ENCODE measurements around the gene STARD7. TPM values are rescaled to one million over a fixed set of nuclear protein-coding genes. Genes with fewer than 3 reads are reported as not detected.

The STARD7 gene
- total and polyA plus RNA-seq, 2 of the 13 experiments (the other 11 are each of a cell fraction or from before 2014, with no cell fraction given): 88.2 to 300 TPM

DNA sequence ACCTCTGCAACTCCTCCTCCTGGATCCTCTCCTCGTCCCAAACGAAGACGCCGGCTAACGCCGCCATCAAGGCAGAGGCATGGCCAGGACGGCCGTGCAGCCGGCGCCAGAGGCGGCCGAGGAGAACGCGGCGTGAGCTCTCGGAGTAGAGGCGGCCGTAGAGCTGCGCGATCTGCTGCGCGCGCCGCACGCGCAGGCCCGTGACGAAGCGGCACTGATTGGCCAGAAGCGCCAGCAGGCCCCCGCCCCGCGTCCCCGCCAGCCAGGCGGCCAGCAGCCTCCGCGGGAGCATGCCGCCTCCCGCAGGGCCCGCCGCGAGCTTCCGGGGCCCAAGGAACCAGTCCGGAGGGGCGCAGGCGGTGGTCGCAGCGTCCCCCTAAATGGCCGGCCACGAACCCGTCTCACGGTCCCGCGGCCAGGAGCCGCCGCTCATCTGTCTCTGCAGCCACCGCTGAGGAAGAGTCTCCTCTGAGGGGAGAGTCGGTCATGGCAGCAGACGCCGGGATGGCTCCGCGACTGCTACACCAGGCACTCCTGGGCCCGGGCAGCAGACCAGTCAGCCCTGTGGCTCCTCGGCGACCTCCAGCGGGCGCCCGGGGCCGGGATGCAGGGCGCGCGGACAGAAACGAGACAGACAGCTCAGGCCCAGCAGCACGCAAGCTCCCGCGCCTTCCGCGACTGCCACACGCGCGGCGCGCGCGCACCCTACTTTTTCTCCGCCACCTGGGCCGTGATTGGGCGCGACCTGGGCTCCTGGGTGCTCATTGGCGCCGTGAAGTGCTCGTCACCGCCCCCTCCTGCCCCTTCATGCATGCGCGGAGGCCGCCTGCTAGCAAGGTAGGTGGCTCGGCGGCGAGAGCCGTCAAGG, at the start of gene STARD7 (continued):
- TF ChIP-seq, protein P1, sequence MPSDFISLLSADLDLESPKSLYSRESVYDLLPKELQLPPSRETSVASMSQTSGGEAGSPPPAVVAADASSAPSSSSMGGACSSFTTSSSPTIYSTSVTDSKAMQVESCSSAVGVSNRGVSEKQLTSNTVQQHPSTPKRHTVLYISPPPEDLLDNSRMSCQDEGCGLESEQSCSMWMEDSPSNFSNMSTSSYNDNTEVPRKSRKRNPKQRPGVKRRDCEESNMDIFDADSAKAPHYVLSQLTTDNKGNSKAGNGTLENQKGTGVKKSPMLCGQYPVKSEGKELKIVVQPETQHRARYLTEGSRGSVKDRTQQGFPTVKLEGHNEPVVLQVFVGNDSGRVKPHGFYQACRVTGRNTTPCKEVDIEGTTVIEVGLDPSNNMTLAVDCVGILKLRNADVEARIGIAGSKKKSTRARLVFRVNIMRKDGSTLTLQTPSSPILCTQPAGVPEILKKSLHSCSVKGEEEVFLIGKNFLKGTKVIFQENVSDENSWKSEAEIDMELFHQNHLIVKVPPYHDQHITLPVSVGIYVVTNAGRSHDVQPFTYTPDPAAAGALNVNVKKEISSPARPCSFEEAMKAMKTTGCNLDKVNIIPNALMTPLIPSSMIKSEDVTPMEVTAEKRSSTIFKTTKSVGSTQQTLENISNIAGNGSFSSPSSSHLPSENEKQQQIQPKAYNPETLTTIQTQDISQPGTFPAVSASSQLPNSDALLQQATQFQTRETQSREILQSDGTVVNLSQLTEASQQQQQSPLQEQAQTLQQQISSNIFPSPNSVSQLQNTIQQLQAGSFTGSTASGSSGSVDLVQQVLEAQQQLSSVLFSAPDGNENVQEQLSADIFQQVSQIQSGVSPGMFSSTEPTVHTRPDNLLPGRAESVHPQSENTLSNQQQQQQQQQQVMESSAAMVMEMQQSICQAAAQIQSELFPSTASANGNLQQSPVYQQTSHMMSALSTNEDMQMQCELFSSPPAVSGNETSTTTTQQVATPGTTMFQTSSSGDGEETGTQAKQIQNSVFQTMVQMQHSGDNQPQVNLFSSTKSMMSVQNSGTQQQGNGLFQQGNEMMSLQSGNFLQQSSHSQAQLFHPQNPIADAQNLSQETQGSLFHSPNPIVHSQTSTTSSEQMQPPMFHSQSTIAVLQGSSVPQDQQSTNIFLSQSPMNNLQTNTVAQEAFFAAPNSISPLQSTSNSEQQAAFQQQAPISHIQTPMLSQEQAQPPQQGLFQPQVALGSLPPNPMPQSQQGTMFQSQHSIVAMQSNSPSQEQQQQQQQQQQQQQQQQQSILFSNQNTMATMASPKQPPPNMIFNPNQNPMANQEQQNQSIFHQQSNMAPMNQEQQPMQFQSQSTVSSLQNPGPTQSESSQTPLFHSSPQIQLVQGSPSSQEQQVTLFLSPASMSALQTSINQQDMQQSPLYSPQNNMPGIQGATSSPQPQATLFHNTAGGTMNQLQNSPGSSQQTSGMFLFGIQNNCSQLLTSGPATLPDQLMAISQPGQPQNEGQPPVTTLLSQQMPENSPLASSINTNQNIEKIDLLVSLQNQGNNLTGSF (CRISPR knock-in tag; IDR thresholded peaks at IDR 0.05): no peak
- TF ChIP-seq, protein P2, sequence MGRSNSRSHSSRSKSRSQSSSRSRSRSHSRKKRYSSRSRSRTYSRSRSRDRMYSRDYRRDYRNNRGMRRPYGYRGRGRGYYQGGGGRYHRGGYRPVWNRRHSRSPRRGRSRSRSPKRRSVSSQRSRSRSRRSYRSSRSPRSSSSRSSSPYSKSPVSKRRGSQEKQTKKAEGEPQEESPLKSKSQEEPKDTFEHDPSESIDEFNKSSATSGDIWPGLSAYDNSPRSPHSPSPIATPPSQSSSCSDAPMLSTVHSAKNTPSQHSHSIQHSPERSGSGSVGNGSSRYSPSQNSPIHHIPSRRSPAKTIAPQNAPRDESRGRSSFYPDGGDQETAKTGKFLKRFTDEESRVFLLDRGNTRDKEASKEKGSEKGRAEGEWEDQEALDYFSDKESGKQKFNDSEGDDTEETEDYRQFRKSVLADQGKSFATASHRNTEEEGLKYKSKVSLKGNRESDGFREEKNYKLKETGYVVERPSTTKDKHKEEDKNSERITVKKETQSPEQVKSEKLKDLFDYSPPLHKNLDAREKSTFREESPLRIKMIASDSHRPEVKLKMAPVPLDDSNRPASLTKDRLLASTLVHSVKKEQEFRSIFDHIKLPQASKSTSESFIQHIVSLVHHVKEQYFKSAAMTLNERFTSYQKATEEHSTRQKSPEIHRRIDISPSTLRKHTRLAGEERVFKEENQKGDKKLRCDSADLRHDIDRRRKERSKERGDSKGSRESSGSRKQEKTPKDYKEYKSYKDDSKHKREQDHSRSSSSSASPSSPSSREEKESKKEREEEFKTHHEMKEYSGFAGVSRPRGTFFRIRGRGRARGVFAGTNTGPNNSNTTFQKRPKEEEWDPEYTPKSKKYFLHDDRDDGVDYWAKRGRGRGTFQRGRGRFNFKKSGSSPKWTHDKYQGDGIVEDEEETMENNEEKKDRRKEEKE (IDR thresholded peaks at IDR 0.05): no peak
- TF ChIP-seq ZNF333 (CRISPR knock-in tag; IDR thresholded peaks at IDR 0.05; ENCODE audit: borderline replicate concordance) (peak; percentile 74; the same call in 1 of the 2 replicates), MAZ (IDR thresholded peaks at IDR 0.05; ENCODE audit: borderline replicate concordance, low read depth, low read length) (peak; percentile 83), MAZ (CRISPR knock-in tag; IDR thresholded peaks at IDR 0.05; ENCODE audit: low read depth) (peak; percentile 85; the same call in 1 of the 2 replicates), ZNF496 (CRISPR knock-in tag; IDR thresholded peaks at IDR 0.05; ENCODE audit: insufficient replicate concordance) (no peak), HDAC2 (CRISPR knock-in tag; IDR thresholded peaks at IDR 0.05) (peak; percentile 78), MYNN (CRISPR knock-in tag; IDR thresholded peaks at IDR 0.05; ENCODE audit: low read depth) (peak; percentile 80; the same call in 1 of the 2 replicates), CHCHD3 (CRISPR knock-in tag; IDR thresholded peaks at IDR 0.05) (no peak; the same call in 1 of the 2 replicates), MTF1 (CRISPR knock-in tag; IDR thresholded peaks at IDR 0.05) (no peak), HMG20B (CRISPR knock-in tag; conservative IDR thresholded peaks at IDR 0.05) (no peak; the same call in 1 of the 2 replicates), NR2C2 (CRISPR knock-in tag; IDR thresholded peaks at IDR 0.05; ENCODE audit: borderline replicate concordance) (peak; percentile 79), ZNF772 (CRISPR knock-in tag; IDR thresholded peaks at IDR 0.05) (peak; percentile 71)
- TF ChIP-seq, protein P3, sequence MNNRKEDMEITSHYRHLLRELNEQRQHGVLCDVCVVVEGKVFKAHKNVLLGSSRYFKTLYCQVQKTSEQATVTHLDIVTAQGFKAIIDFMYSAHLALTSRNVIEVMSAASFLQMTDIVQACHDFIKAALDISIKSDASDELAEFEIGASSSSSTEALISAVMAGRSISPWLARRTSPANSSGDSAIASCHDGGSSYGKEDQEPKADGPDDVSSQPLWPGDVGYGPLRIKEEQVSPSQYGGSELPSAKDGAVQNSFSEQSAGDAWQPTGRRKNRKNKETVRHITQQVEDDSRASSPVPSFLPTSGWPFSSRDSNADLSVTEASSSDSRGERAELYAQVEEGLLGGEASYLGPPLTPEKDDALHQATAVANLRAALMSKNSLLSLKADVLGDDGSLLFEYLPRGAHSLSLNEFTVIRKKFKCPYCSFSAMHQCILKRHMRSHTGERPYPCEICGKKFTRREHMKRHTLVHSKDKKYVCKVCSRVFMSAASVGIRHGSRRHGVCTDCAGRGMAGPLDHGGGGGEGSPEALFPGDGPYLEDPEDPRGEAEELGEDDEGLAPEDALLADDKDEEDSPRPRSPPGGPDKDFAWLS (CRISPR knock-in tag; IDR thresholded peaks at IDR 0.05; ENCODE audit: borderline replicate concordance): peak; percentile 25; the same call in 1 of the 2 replicates
- TF ChIP-seq, protein P4, sequence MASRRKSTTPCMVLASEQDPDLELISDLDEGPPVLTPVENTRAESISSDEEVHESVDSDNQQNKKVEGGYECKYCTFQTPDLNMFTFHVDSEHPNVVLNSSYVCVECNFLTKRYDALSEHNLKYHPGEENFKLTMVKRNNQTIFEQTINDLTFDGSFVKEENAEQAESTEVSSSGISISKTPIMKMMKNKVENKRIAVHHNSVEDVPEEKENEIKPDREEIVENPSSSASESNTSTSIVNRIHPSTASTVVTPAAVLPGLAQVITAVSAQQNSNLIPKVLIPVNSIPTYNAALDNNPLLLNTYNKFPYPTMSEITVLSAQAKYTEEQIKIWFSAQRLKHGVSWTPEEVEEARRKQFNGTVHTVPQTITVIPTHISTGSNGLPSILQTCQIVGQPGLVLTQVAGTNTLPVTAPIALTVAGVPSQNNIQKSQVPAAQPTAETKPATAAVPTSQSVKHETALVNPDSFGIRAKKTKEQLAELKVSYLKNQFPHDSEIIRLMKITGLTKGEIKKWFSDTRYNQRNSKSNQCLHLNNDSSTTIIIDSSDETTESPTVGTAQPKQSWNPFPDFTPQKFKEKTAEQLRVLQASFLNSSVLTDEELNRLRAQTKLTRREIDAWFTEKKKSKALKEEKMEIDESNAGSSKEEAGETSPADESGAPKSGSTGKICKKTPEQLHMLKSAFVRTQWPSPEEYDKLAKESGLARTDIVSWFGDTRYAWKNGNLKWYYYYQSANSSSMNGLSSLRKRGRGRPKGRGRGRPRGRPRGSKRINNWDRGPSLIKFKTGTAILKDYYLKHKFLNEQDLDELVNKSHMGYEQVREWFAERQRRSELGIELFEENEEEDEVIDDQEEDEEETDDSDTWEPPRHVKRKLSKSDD (CRISPR knock-in tag; IDR thresholded peaks at IDR 0.05; ENCODE audit: low read depth): peak; percentile 92
